ENCODE data around the gene UQCC2.

DNA sequence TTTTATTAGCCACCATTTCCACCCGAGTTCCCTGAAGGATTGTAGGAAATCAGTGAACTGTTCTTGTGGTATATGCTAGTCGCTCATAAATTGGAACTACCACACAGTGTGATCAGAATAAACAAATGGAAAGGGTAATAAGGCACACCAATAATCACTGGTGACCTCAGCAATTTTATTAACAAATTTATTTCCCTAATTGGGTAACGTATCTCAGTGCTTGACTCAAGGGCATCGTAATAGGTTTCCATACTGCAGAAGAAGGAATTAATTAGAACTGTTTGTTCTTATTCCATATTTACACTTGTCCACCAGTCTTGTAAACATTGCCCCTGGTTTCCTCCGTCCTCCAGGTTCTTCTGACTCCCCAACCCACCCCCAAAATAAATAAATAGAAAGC is 10.0 kb upstream of the UQCC2 start:
- TF ChIP-seq CTCF (conservative IDR thresholded peaks at IDR 0.05) (no peak), ZFX (IDR thresholded peaks at IDR 0.05) (no peak)

Measured in C4-2B (cell line).